T1000 (cell line): ENCODE results near the gene ADNP.
"Not testable (repeated sequence)": the region's sequence is repeated elsewhere in the genome, so short reads cannot be mapped to it uniquely, and the experiment has no call there.

Source experiments
- DNase-seq: peaks from one replicate; lab custom pipeline; 2025; ENCODE audit warnings: mixed read lengths; lab: John Stamatoyannopoulos, UW

The ADNP gene

GRCh38 chr20:50903353-50904051, 27.7 kb downstream of the ADNP start:
- DNase-seq: no peak

- no peak for DNase-seq
Measured at GRCh38 chr20:50901301-50901700, 29.9 kb downstream of the ADNP start.

- no peak for DNase-seq
Measured at GRCh38 chr20:50900261-50900660, 31.0 kb downstream of the ADNP start.

- no peak for DNase-seq
Measured at GRCh38 chr20:50898475-50898874, 32.8 kb downstream of the ADNP start.

GRCh38 chr20:50895111-50895830, 36.0 kb downstream of the ADNP start:
- DNase-seq: no peak

- DNase-seq: no peak
Measured at GRCh38 chr20:50893620-50894019, 37.6 kb downstream of the ADNP start.

- no peak for DNase-seq
Measured at GRCh38 chr20:50892394-50892793, 38.8 kb downstream of the ADNP start.

- no peak for DNase-seq
Measured at GRCh38 chr20:50891138-50891537, 40.1 kb downstream of the ADNP start.

- DNase-seq: no peak
Measured at GRCh38 chr20:50887576-50887975, 43.7 kb downstream of the ADNP start.

GRCh38 chr20:50886184-50886790, 45.0 kb downstream of the ADNP start:
- DNase-seq: no peak

- DNase-seq: no peak
Measured at GRCh38 chr20:50885781-50886180, 45.5 kb downstream of the ADNP start.

- DNase-seq: no peak
Measured at GRCh38 chr20:50885068-50885467, 46.2 kb downstream of the ADNP start.

GRCh38 chr20:50883856-50884255, 47.4 kb downstream of the ADNP start:
- DNase-seq: no peak

GRCh38 chr20:50881759-50882424, 49.3 kb downstream of the ADNP start:
- DNase-seq: not testable (repeated sequence)

GRCh38 chr20:50879649-50880550, 51.3 kb downstream of the ADNP start:
- no peak for DNase-seq

GRCh38 chr20:50877232-50877743, 53.9 kb downstream of the ADNP start:
- DNase-seq: no peak

GRCh38 chr20:50876816-50877215, 54.4 kb downstream of the ADNP start:
- no peak for DNase-seq

- DNase-seq: no peak
Measured at GRCh38 chr20:50876063-50876685, 55.1 kb downstream of the ADNP start.

- DNase-seq: no peak
Measured at GRCh38 chr20:50874758-50875665, 56.2 kb downstream of the ADNP start.
